HepG2 (cell line): ENCODE data around the gene KCND3. TPM values are rescaled to one million over a fixed set of nuclear protein-coding genes. Genes with fewer than 3 reads are reported as not detected.

ENCODE experiments used
- ATAC-seq: fragments of 200-7000 bp; cut with Tn5 transposase; 3 replicates; pipeline ENCODE4 v1.9.1; 2020; ENCODE audit warnings: mild to moderate bottlenecking, moderate library complexity
- BruUV-seq: library from RNA; stranded (reverse); fragments of 400-500 nt; replicated peaks from 2 replicates; lab custom pipeline; 2021; lab: Mats Ljungman, UMichigan
- CTCF ChIA-PET: fragments of 300-600 bp; formaldehyde crosslinking; extraction: SDS; loops from one replicate; lab custom pipeline; 2021; ENCODE audit warnings: low total read pairs, inconsistent platforms, low intra/inter-chr PET ratio; lab: Yijun Ruan, JAX
- POLR2A ChIA-PET: fragments of 350-600 bp; sonication (Branson Sonifier 250); formaldehyde crosslinking; loops from one replicate; lab custom pipeline; 2020; ENCODE audit warnings: antibody characterized with exemption, inconsistent platforms; lab: Yijun Ruan, JAX
- DNase-seq: peaks from one replicate; pipeline ENCODE4 v3.0.0-alpha.2; 2015; ENCODE audit warnings: low spot score
- FAIRE-seq: peaks from 3 replicates; lab custom pipeline; 2011; peaks lifted over from hg19 to GRCh38; lab: Jason Lieb, UNC
- H2AFZ ChIP-seq: one replicate; pipeline ENCODE4 v1.6.1; 2011; ENCODE audit warnings: low read length, inconsistent platforms
- H3K27ac ChIP-seq: fragments of 300-600 bp; 3 replicates; pipeline ENCODE4 v1.8.0; 2011; ENCODE audit warnings: mixed run types, mild to moderate bottlenecking, mixed read lengths, low read length, inconsistent platforms; ENCODE audit not compliant: insufficient read depth; ENCODE audit errors: extremely low read length
- H3K27me3 ChIP-seq, 2 experiments: fragments of 200-600 bp in 1 of 2; 2 replicates in 1 of 2; 3 replicates in 1 of 2; pipeline versions ENCODE4 v1.6.0 to v1.8.0; 2011; ENCODE audit warnings: low read length in 2 of 2, mild to moderate bottlenecking in 2 of 2, moderate library complexity in 2 of 2, inconsistent platforms in 1 of 2; ENCODE audit not compliant: insufficient read depth in 2 of 2, control insufficient read depth in 1 of 2
- H3K36me3 ChIP-seq, 2 experiments: fragments of 200-600 bp in 1 of 2; replicated peaks in 1 of 2; 2 replicates in 1 of 2; 3 replicates in 1 of 2; pipeline versions ENCODE4 v1.5.1 to v1.8.0; 2011; ENCODE audit warnings: low read length in 2 of 2, inconsistent platforms in 1 of 2; ENCODE audit not compliant: insufficient read depth in 2 of 2, control insufficient read depth in 1 of 2
- H3K4me1 ChIP-seq: 2 replicates; pipeline ENCODE4 v1.5.1; 2012; ENCODE audit warnings: low read length, inconsistent platforms; ENCODE audit not compliant: insufficient read depth
- H3K4me2 ChIP-seq: 2 replicates; pipeline ENCODE4 v1.6.0; 2011; ENCODE audit warnings: low read depth, low read length, inconsistent platforms
- H3K4me3 ChIP-seq, 3 experiments: fragments of 200-600 bp in 1 of 3; sonication (generic), shearing (Covaris generic) in 1 of 3; replicated peaks in 1 of 3; 2 replicates each; pipeline ENCODE4 v1.5.1; 2011 to 2016; ENCODE audit warnings: low read length in 3 of 3, inconsistent platforms in 2 of 3, low read depth in 2 of 3, mild to moderate bottlenecking in 2 of 3, control low read depth in 1 of 3, mixed read lengths in 1 of 3; ENCODE audit not compliant: insufficient read depth in 1 of 3
- H3K79me2 ChIP-seq: one replicate; pipeline ENCODE4 v1.6.1; 2011; ENCODE audit warnings: low read length, inconsistent platforms; ENCODE audit not compliant: insufficient read depth
- H3K9ac ChIP-seq: 2 replicates; pipeline ENCODE4 v1.6.0; 2011; ENCODE audit warnings: mild to moderate bottlenecking, low read depth, low read length, inconsistent platforms; ENCODE audit not compliant: insufficient read depth
- H3K9me3 ChIP-seq: 2 replicates; pipeline ENCODE4 v1.5.1; 2012; ENCODE audit warnings: mild to moderate bottlenecking, low read length
- H4K20me1 ChIP-seq: 2 replicates; pipeline ENCODE4 v1.6.0; 2011; ENCODE audit warnings: inconsistent platforms, mild to moderate bottlenecking, low read length, moderate library complexity; ENCODE audit not compliant: insufficient read depth
- GTF2F1 ChIP-seq: fragments of 150-350 bp; IDR thresholded peaks from 2 replicates; pipeline ENCODE4 v1.6.1; 2014; ENCODE audit warnings: low read length
- KDM3A ChIP-seq: IDR thresholded peaks from 2 replicates; pipeline ENCODE4 v1.6.1; 2018; ENCODE audit warnings: low read depth, missing compliant biosample characterization
- KDM6A ChIP-seq: IDR thresholded peaks from 2 replicates; pipeline ENCODE4 v1.6.1; 2016; ENCODE audit warnings: low read depth
- NCOA5 ChIP-seq: sonication (generic); formaldehyde crosslinking; IDR thresholded peaks from 2 replicates; pipeline ENCODE4 v1.4.0; 2020; ENCODE audit warnings: missing genetic modification reagents
- PITX1 ChIP-seq: sonication (generic); formaldehyde crosslinking; IDR thresholded peaks from 2 replicates; pipeline ENCODE4 v1.5.1; 2020; ENCODE audit warnings: mild to moderate bottlenecking, missing genetic modification reagents
- SMC3 ChIP-seq: IDR thresholded peaks from 2 replicates; pipeline ENCODE4 v1.6.1; 2011; ENCODE audit warnings: low read length, improper control_type of control experiment
- SP5 ChIP-seq: IDR thresholded peaks from 2 replicates; pipeline ENCODE4 v1.6.1; 2016; ENCODE audit warnings: low read depth, borderline replicate concordance
- STAG1 ChIP-seq: sonication (generic); formaldehyde crosslinking; IDR thresholded peaks from 2 replicates; pipeline ENCODE4 v1.4.0; 2020; ENCODE audit warnings: missing genetic modification reagents
- TP53 ChIP-seq: sonication (generic); formaldehyde crosslinking; conservative IDR thresholded peaks from 2 replicates; pipeline ENCODE4 v1.4.0; 2020; ENCODE audit warnings: missing genetic modification reagents
- XRCC5 ChIP-seq: fragments of 200-400 bp; formaldehyde crosslinking; optimal IDR thresholded peaks from 2 replicates; pipeline ENCODE3; 2017; ENCODE audit warnings: mild to moderate bottlenecking, low read length
- ZEB1 ChIP-seq: IDR thresholded peaks from 2 replicates; pipeline ENCODE4 v1.6.1; 2012; ENCODE audit warnings: mild to moderate bottlenecking, low read depth, inconsistent platforms; ENCODE audit not compliant: insufficient replicate concordance
- ZNF225 ChIP-seq: sonication (generic); formaldehyde crosslinking; IDR thresholded peaks from 2 replicates; pipeline ENCODE4 v1.4.0; 2020; ENCODE audit warnings: mild to moderate bottlenecking, missing genetic modification reagents
- ZNF547 ChIP-seq: sonication (generic); formaldehyde crosslinking; IDR thresholded peaks from 2 replicates; pipeline ENCODE4 v1.5.1; 2020; ENCODE audit warnings: mild to moderate bottlenecking, missing genetic modification reagents
- ZNF670 ChIP-seq: sonication (generic); formaldehyde crosslinking; IDR thresholded peaks from 2 replicates; pipeline ENCODE4 v1.8.0; 2022; ENCODE audit warnings: mild to moderate bottlenecking, missing genetic modification reagents, borderline replicate concordance
- ZNF746 ChIP-seq: sonication (generic); formaldehyde crosslinking; IDR thresholded peaks from 2 replicates; pipeline ENCODE4 v1.8.0; 2022; ENCODE audit warnings: mild to moderate bottlenecking, missing genetic modification reagents
- ZNF773 ChIP-seq: sonication (generic); formaldehyde crosslinking; IDR thresholded peaks from 2 replicates; pipeline ENCODE4 v1.4.0; 2020; ENCODE audit warnings: missing genetic modification reagents, borderline replicate concordance
- ZNF883 ChIP-seq: sonication (generic); formaldehyde crosslinking; IDR thresholded peaks from 2 replicates; pipeline ENCODE4 v1.5.1; 2020; ENCODE audit warnings: mild to moderate bottlenecking, missing genetic modification reagents; ENCODE audit errors: not compliant biosample characterization
- WGBS: methylation state at CpG from one replicate; pipeline ENCODE4 v1.1.6; 2017; ENCODE audit warnings: low lambda C conversion rate; 5-methylcytosine and 5-hydroxymethylcytosine counted together
- in situ Hi-C: cut with HindIII; loops from 2 replicates; pipeline ENCODE4 v1.10.0; 2017; ENCODE audit warnings: low pct_unique_long_range_greater_than_20kb; ENCODE audit not compliant: extremely low pct_ligation_motif_present
- intact Hi-C: fragments of 100-400 bp; cut with micrococcal nuclease; formaldehyde crosslinking; loops from one replicate; pipeline ENCODE4 v1.10.0; 2022; ENCODE audit not compliant: unreplicated experiment
- polyA plus RNA-seq, 8 experiments: library from polyadenylated mRNA; depleted of rRNA in 3 of 8; stranded (reverse) in 7 of 8; unstranded in 1 of 8; fragments of >200 nt; fragmentation: Illumina TruSeq in 4 of 8; extraction: Trizol in 4 of 8; gene quantifications; 2 replicates each; pipeline versions ENCODE4 v1.2.1 to v1.2.3, GENCODE V29; 2011 to 2016; ENCODE audit warnings: low read depth in 4 of 8, missing spikeins in 1 of 8, mixed read lengths in 1 of 8; ENCODE audit not compliant: insufficient read depth in 1 of 8
- total RNA-seq, 5 experiments: library from RNA; depleted of rRNA; stranded (reverse); fragments of >200 nt; fragmentation: Illumina TruSeq; extraction: Trizol; gene quantifications; 2 replicates each; pipeline ENCODE4 v1.2.3, GENCODE V29; 2016; ENCODE audit warnings: low read depth in 1 of 5
- TF ChIP-seq, protein P1 (sequence below): sonication (generic); formaldehyde crosslinking; IDR thresholded peaks from 2 replicates; pipeline ENCODE4 v1.4.0; 2020; ENCODE audit warnings: missing genetic modification reagents
- TF ChIP-seq, protein P2 (sequence below): sonication (generic); formaldehyde crosslinking; IDR thresholded peaks from 2 replicates; pipeline ENCODE4 v1.5.0; 2020; ENCODE audit warnings: missing genetic modification reagents, mild to moderate bottlenecking, borderline replicate concordance
- TF ChIP-seq, protein P3 (sequence below): sonication (generic); formaldehyde crosslinking; IDR thresholded peaks from 2 replicates; pipeline ENCODE4 v1.8.1; 2023; ENCODE audit warnings: mild to moderate bottlenecking, missing genetic modification reagents

KCND3 gene
- total and polyA plus RNA-seq, 2 of the 13 experiments (the other 11 are each of a cell fraction or from before 2014, with no cell fraction given): 0.04 TPM; not detected in 1

DNA sequence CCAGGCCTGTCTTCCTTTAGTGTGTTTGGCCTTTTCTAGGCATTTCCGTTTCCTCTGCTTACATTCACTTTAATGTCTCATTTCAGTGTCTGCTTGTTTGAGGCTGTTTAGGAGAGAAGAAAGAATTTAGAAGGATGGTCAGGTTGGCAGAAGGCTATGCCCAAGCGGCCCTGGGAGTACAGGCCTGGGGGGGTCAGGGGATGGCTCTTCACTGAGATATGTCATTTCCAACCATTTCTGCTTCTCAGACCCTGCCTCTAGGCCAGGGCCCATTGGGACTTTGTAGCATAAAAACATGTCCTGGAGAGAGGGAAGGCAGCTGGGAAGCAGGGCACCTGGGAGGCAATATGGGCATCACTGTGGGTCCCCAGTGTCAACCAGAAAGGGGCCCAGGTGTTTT is 147.7 kb downstream of the KCND3 start (continued):
- TF ChIP-seq, protein P1, sequence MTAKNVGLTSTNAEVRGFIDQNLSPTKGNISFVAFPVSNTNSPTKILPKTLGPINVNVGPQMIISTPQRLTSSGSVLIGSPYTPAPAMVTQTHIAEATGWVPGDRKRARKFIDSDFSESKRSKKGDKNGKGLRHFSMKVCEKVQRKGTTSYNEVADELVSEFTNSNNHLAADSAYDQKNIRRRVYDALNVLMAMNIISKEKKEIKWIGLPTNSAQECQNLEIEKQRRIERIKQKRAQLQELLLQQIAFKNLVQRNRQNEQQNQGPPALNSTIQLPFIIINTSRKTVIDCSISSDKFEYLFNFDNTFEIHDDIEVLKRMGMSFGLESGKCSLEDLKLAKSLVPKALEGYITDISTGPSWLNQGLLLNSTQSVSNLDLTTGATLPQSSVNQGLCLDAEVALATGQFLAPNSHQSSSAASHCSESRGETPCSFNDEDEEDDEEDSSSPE (CRISPR knock-in tag): no peak
- no peak for TF ChIP-seq GTF2F1
- no peak for TF ChIP-seq SP5
- no peak for TF ChIP-seq STAG1 (CRISPR knock-in tag)
- TF ChIP-seq NCOA5: no peak
- TF ChIP-seq ZNF547: no peak
- TF ChIP-seq ZNF225 (CRISPR knock-in tag): no peak
- no peak for TF ChIP-seq TP53
- TF ChIP-seq KDM3A: no peak

DNA sequence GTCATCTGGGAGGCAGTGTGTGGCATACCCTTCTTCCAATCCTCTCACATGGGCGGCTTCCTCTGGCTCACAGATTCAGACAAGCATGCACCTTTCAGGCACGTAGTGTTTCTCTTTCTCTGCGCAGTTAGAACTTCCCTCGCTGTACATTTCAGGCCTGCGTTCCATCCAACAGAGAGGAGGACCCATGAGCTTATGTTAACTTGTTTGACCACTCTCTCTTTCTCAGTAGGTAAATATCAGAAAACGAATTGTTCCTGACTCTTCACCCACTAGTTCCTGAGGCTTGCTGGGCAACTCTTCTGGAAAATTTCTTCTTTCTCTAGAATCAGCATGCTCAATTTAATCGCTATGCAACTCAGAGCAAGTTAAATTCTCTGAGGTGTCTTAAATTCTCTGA is 148.3 kb downstream of the KCND3 start:
- Histone ChIP-seq H3K4me1 (no peaks in the 10 kb centered on the region), H3K9me3 (no peaks in the 10 kb centered on the region), H3K9ac (no peak overlapping the region), H3K4me2 (no peak overlapping the region), H3K27ac (no peak overlapping the region), H2AFZ (no peak overlapping the region), H3K79me2 (no peaks in the 10 kb centered on the region), H3K27me3 (peaks cover 0 to 7% of the 10 kb centered on the region in 2 experiments; a peak in 1 of 5 replicates), H3K36me3 (no peaks in the 10 kb centered on the region), H3K4me3 (no peak overlapping the region), H4K20me1 (no peaks in the 10 kb centered on the region)
- 35% methylated on average over 7 of the region's 7 CpGs for WGBS
- DNase-seq (no peak), ATAC-seq (no peak), FAIRE-seq (no peak)
- intact Hi-C loops (no loop called here), in situ Hi-C loops (no loop called here)
- ChIA-PET CTCF (no interaction called here), POLR2A (no interaction called here)
- BruUV-seq: no TSS peak
- TF ChIP-seq ZNF746 (CRISPR knock-in tag) (no peak), ZNF883 (no peak), ZNF773 (CRISPR knock-in tag) (no peak), XRCC5 (no peak), SMC3 (no peak), ZEB1 (no peak), KDM6A (CRISPR knock-in tag) (no peak), PITX1 (CRISPR knock-in tag) (no peak), ZNF670 (CRISPR knock-in tag) (no peak)
- TF ChIP-seq, protein P2, sequence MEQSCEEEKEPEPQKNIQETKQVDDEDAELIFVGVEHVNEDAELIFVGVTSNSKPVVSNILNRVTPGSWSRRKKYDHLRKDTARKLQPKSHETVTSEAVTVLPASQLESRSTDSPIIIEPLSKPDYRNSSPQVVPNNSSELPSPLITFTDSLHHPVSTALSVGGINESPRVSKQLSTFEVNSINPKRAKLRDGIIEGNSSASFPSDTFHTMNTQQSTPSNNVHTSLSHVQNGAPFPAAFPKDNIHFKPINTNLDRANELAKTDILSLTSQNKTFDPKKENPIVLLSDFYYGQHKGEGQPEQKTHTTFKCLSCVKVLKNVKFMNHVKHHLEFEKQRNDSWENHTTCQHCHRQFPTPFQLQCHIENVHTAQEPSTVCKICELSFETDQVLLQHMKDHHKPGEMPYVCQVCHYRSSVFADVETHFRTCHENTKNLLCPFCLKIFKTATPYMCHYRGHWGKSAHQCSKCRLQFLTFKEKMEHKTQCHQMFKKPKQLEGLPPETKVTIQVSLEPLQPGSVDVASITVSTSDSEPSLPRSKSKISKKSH (CRISPR knock-in tag): no peak
- TF ChIP-seq, protein P3, sequence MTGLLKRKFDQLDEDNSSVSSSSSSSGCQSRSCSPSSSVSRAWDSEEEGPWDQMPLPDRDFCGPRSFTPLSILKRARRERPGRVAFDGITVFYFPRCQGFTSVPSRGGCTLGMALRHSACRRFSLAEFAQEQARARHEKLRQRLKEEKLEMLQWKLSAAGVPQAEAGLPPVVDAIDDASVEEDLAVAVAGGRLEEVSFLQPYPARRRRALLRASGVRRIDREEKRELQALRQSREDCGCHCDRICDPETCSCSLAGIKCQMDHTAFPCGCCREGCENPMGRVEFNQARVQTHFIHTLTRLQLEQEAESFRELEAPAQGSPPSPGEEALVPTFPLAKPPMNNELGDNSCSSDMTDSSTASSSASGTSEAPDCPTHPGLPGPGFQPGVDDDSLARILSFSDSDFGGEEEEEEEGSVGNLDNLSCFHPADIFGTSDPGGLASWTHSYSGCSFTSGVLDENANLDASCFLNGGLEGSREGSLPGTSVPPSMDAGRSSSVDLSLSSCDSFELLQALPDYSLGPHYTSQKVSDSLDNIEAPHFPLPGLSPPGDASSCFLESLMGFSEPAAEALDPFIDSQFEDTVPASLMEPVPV: no peak
